GM19324 (cell line): Measurements from ENCODE around the gene HECTD3.
"Not testable (repeated sequence)": the region's sequence is repeated elsewhere in the genome, so short reads cannot be mapped to it uniquely, and the experiment has no call there.

Experiments used
- ATAC-seq: cut with Tn5 transposase; IDR thresholded peaks from one replicate; pipeline ENCODE4 v1.9.1; 2021; ENCODE audit warnings: mild to moderate bottlenecking, moderate library complexity; ENCODE audit not compliant: unreplicated experiment, low FRiP score

Gene HECTD3

GRCh38 chr1:44995467-44996238, 15.5 kb downstream of the HECTD3 start:
- no peak for ATAC-seq

GRCh38 chr1:44994309-44994898, 16.7 kb downstream of the HECTD3 start:
- ATAC-seq: no peak

GRCh38 chr1:44988531-44989156, 22.5 kb downstream of the HECTD3 start:
- ATAC-seq: no peak

- no peak for ATAC-seq
Measured at GRCh38 chr1:44985747-44986359, 25.3 kb downstream of the HECTD3 start.

- not testable (repeated sequence) for ATAC-seq
Measured at GRCh38 chr1:44977372-44977771, 33.8 kb downstream of the HECTD3 start.

- no peak for ATAC-seq
Measured at GRCh38 chr1:44976252-44976651, 34.9 kb downstream of the HECTD3 start.

- ATAC-seq: no peak
Measured at GRCh38 chr1:44973645-44974044, 37.5 kb downstream of the HECTD3 start.

- ATAC-seq: no peak
Measured at GRCh38 chr1:44970317-44970716, 40.8 kb downstream of the HECTD3 start.

GRCh38 chr1:44964396-44964795, 46.7 kb downstream of the HECTD3 start:
- no peak for ATAC-seq

GRCh38 chr1:44962729-44963128, 48.4 kb downstream of the HECTD3 start:
- ATAC-seq: no peak

- not testable (repeated sequence) for ATAC-seq
Measured at GRCh38 chr1:44962022-44962421, 49.1 kb downstream of the HECTD3 start.

- ATAC-seq: not testable (repeated sequence)
Measured at GRCh38 chr1:44957566-44957965, 53.6 kb downstream of the HECTD3 start.

GRCh38 chr1:44956077-44956476, 55.0 kb downstream of the HECTD3 start:
- not testable (repeated sequence) for ATAC-seq
